ENCODE results near the gene CCBE1. TPM values are rescaled to one million over a fixed set of nuclear protein-coding genes. Genes with fewer than 3 reads are reported as not detected.
A peak's percentile ranks its signal among the peaks of the same experiment; 100 is the strongest.
"Not testable (repeated sequence)": the region's sequence is repeated elsewhere in the genome, so short reads cannot be mapped to it uniquely, and the experiment has no call there.

The CCBE1 gene
- total and polyA plus RNA-seq, 9 donors: 2.4 to 5.5 (median 3.4) TPM

- WGBS (ENCODE audit: insufficient coverage): 29% methylated on average over 5 of the region's 6 CpGs
- no peak for DNase-seq
- H3K27ac ChIP-seq (ENCODE audit: low read length): no peak overlapping the region
Measured at GRCh38 chr18:59516356-59517155, 180.7 kb downstream of the CCBE1 start.

GRCh38 chr18:59515956-59516355 lies 181.3 kb downstream of the CCBE1 start:
- H3K36me3 ChIP-seq (ENCODE audit: control insufficient read depth, insufficient read depth, low read length); H3K27ac ChIP-seq (ENCODE audit: low read length); H3K9me3 ChIP-seq (replicated peaks; ENCODE audit: control insufficient read depth, low read depth, low read length); H3K4me1 ChIP-seq (ENCODE audit: control insufficient read depth, insufficient read depth, low read length); H3K4me3 ChIP-seq (ENCODE audit: low read length); H3K27me3 ChIP-seq (ENCODE audit: control insufficient read depth, insufficient read depth, low read length); DNase-seq: not testable (repeated sequence)
- WGBS (ENCODE audit: insufficient coverage): 83% methylated on average over 4 of the region's 6 CpGs

More at GRCh38 chr18:59516356-59517155, 180.7 kb downstream of the CCBE1 start:
- H3K4me1 ChIP-seq (ENCODE audit: control insufficient read depth, insufficient read depth, low read length): peaks cover 3% of the 10 kb centered on the region
- H3K9me3 ChIP-seq (replicated peaks; ENCODE audit: control insufficient read depth, low read depth, low read length): no peaks in the 10 kb centered on the region
- H3K4me3 ChIP-seq (ENCODE audit: low read length): no peak overlapping the region
- no peaks in the 10 kb centered on the region for H3K27me3 ChIP-seq (ENCODE audit: control insufficient read depth, insufficient read depth, low read length)
- H3K36me3 ChIP-seq (ENCODE audit: control insufficient read depth, insufficient read depth, low read length): no peaks in the 10 kb centered on the region

GRCh38 chr18:59515147-59515546 lies 182.1 kb downstream of the CCBE1 start:
- Histone ChIP-seq H3K4me1 (ENCODE audit: control insufficient read depth, insufficient read depth, low read length) (peaks cover 3% of the 10 kb centered on the region), H3K36me3 (ENCODE audit: control insufficient read depth, insufficient read depth, low read length) (no peaks in the 10 kb centered on the region), H3K27ac (ENCODE audit: low read length) (no peak overlapping the region)

GRCh38 chr18:59514203-59514602 lies 183.0 kb downstream of the CCBE1 start:
- Histone ChIP-seq H3K36me3 (ENCODE audit: control insufficient read depth, insufficient read depth, low read length) (no peaks in the 10 kb centered on the region), H3K9me3 (replicated peaks; ENCODE audit: control insufficient read depth, low read depth, low read length) (no peaks in the 10 kb centered on the region), H3K4me3 (ENCODE audit: low read length) (no peak overlapping the region), H3K4me1 (ENCODE audit: control insufficient read depth, insufficient read depth, low read length) (peaks cover 3% of the 10 kb centered on the region), H3K27ac (ENCODE audit: low read length) (no peak overlapping the region), H3K27me3 (ENCODE audit: control insufficient read depth, insufficient read depth, low read length) (no peaks in the 10 kb centered on the region)
- DNase-seq: peak; percentile 76
- 25% methylated on average over 9 of the region's 13 CpGs for WGBS (ENCODE audit: insufficient coverage)

More at GRCh38 chr18:59515147-59515546, 182.1 kb downstream of the CCBE1 start:
- H3K4me3 ChIP-seq (ENCODE audit: low read length): no peak overlapping the region
- no peaks in the 10 kb centered on the region for H3K9me3 ChIP-seq (replicated peaks; ENCODE audit: control insufficient read depth, low read depth, low read length)
- no peaks in the 10 kb centered on the region for H3K27me3 ChIP-seq (ENCODE audit: control insufficient read depth, insufficient read depth, low read length)
- WGBS (ENCODE audit: insufficient coverage): 46% methylated on average over 3 of the region's 5 CpGs
- no peak for DNase-seq

GRCh38 chr18:59512025-59512755 lies 185.0 kb downstream of the CCBE1 start:
- Histone ChIP-seq H3K4me1 (ENCODE audit: control insufficient read depth, insufficient read depth, low read length) (peaks cover 3% of the 10 kb centered on the region), H3K4me3 (ENCODE audit: low read length) (no peak overlapping the region), H3K9me3 (replicated peaks; ENCODE audit: control insufficient read depth, low read depth, low read length) (no peaks in the 10 kb centered on the region), H3K27me3 (ENCODE audit: control insufficient read depth, insufficient read depth, low read length) (no peaks in the 10 kb centered on the region), H3K36me3 (ENCODE audit: control insufficient read depth, insufficient read depth, low read length) (no peaks in the 10 kb centered on the region), H3K27ac (ENCODE audit: low read length) (no peak overlapping the region)
- 68% methylated on average over 5 of the region's 7 CpGs for WGBS (ENCODE audit: insufficient coverage)
- DNase-seq: no peak

GRCh38 chr18:59509481-59510442 lies 187.5 kb downstream of the CCBE1 start:
- Histone ChIP-seq H3K27ac (ENCODE audit: low read length) (no peak overlapping the region), H3K4me1 (ENCODE audit: control insufficient read depth, insufficient read depth, low read length) (peaks cover 3% of the 10 kb centered on the region), H3K4me3 (ENCODE audit: low read length) (no peak overlapping the region), H3K27me3 (ENCODE audit: control insufficient read depth, insufficient read depth, low read length) (no peaks in the 10 kb centered on the region), H3K36me3 (ENCODE audit: control insufficient read depth, insufficient read depth, low read length) (no peaks in the 10 kb centered on the region), H3K9me3 (replicated peaks; ENCODE audit: control insufficient read depth, low read depth, low read length) (no peaks in the 10 kb centered on the region)
- peak; percentile 22 for DNase-seq
- 77% methylated on average over 3 of the region's 8 CpGs for WGBS (ENCODE audit: insufficient coverage)

GRCh38 chr18:59505356-59505755 lies 191.9 kb downstream of the CCBE1 start:
- H3K27me3 ChIP-seq (ENCODE audit: control insufficient read depth, insufficient read depth, low read length): no peaks in the 10 kb centered on the region
- H3K4me1 ChIP-seq (ENCODE audit: control insufficient read depth, insufficient read depth, low read length): peaks cover 17% of the 10 kb centered on the region
- no peak overlapping the region for H3K4me3 ChIP-seq (ENCODE audit: low read length)
- DNase-seq: peak; percentile 44
- H3K36me3 ChIP-seq (ENCODE audit: control insufficient read depth, insufficient read depth, low read length): no peaks in the 10 kb centered on the region
- H3K27ac ChIP-seq (ENCODE audit: low read length): no peak overlapping the region
- no peaks in the 10 kb centered on the region for H3K9me3 ChIP-seq (replicated peaks; ENCODE audit: control insufficient read depth, low read depth, low read length)

- peak overlapping the region; percentile 22 for H3K27ac ChIP-seq (ENCODE audit: low read length)
- DNase-seq: peak; percentile 95
- WGBS (ENCODE audit: insufficient coverage): 11% methylated on average over 8 of the region's 12 CpGs
Measured at GRCh38 chr18:59502274-59503175, 194.7 kb downstream of the CCBE1 start.

GRCh38 chr18:59501920-59502273 lies 195.3 kb downstream of the CCBE1 start:
- peak; percentile 80 for DNase-seq
- Histone ChIP-seq H3K4me1 (ENCODE audit: control insufficient read depth, insufficient read depth, low read length) (peaks cover 17% of the 10 kb centered on the region), H3K9me3 (replicated peaks; ENCODE audit: control insufficient read depth, low read depth, low read length) (no peaks in the 10 kb centered on the region), H3K27me3 (ENCODE audit: control insufficient read depth, insufficient read depth, low read length) (no peaks in the 10 kb centered on the region), H3K4me3 (ENCODE audit: low read length) (no peak overlapping the region), H3K27ac (ENCODE audit: low read length) (peak overlapping the region; percentile 22), H3K36me3 (ENCODE audit: control insufficient read depth, insufficient read depth, low read length) (no peaks in the 10 kb centered on the region)
- 45% methylated on average over 5 of the region's 6 CpGs for WGBS (ENCODE audit: insufficient coverage)

More at GRCh38 chr18:59502274-59503175, 194.7 kb downstream of the CCBE1 start:
- Histone ChIP-seq H3K4me3 (ENCODE audit: low read length) (no peak overlapping the region), H3K4me1 (ENCODE audit: control insufficient read depth, insufficient read depth, low read length) (peaks cover 17% of the 10 kb centered on the region), H3K27me3 (ENCODE audit: control insufficient read depth, insufficient read depth, low read length) (no peaks in the 10 kb centered on the region), H3K9me3 (replicated peaks; ENCODE audit: control insufficient read depth, low read depth, low read length) (no peaks in the 10 kb centered on the region), H3K36me3 (ENCODE audit: control insufficient read depth, insufficient read depth, low read length) (no peaks in the 10 kb centered on the region)
